ENCODE measurements around the gene AHDC1. TPM values are rescaled to one million over a fixed set of nuclear protein-coding genes. Genes with fewer than 3 reads are reported as not detected.

AHDC1 gene
- total RNA-seq, 1 donor from 2014 or later = 6.7 TPM

DNA sequence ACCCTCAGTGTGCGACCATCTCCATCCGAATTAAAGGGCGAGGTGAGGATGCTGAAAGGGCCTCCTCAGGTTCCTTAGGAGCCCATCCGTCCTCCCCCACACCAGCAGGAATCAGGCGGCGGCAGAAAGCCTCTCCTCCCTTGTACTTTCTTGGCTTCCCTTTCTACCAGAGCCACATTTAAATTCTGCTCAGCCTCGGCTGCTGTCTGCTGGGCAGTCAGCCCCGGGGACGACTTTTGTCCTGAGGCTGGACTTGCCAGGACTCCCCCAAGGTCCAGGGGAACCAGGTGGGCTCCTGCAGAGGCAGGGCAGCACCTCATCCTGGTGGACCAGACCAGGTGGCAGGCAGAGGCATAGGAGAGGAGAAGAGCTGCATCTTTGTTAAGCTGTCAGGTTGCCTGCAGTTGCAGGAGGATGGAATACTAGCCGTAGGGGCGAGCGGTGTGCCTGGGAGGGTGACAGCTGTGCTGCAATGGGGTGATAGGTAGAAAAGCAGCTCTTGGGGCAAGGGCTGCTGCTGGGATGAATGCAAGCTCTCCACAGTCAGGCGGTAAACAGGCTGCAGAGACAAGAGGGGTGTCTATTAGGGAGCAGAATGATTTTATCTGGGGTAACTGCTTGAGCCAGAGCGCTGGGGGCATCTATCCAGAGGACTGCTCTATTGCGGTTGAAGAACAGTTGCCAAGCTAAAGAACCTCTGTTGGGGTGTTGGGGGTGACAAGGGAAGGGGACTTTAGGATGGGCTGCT is 67.8 kb downstream of the AHDC1 start:
- DNase-seq (ENCODE audit: low read depth in 2 of 2) = no peak

DNA sequence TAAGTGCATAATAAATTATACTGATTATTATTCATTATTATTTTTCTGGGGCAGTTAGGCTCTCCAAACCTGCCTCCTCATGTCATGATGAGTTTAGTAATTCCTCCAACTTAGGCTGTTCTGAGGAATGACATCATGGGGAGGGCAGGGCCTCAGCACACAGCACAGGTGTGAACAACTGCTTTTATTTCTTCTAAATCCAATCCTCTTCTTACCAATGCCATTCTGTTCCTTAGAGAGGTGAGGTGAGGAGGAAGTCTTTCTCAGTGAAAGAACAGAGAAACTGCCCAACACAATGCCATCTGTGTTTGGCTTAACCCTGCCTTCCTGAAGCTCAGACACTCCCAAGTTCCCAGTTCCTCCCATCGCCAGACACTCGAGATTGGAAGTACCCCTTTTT is 68.6 kb downstream of the AHDC1 start:
- no peak for DNase-seq (ENCODE audit: low read depth in 2 of 2)

DNA sequence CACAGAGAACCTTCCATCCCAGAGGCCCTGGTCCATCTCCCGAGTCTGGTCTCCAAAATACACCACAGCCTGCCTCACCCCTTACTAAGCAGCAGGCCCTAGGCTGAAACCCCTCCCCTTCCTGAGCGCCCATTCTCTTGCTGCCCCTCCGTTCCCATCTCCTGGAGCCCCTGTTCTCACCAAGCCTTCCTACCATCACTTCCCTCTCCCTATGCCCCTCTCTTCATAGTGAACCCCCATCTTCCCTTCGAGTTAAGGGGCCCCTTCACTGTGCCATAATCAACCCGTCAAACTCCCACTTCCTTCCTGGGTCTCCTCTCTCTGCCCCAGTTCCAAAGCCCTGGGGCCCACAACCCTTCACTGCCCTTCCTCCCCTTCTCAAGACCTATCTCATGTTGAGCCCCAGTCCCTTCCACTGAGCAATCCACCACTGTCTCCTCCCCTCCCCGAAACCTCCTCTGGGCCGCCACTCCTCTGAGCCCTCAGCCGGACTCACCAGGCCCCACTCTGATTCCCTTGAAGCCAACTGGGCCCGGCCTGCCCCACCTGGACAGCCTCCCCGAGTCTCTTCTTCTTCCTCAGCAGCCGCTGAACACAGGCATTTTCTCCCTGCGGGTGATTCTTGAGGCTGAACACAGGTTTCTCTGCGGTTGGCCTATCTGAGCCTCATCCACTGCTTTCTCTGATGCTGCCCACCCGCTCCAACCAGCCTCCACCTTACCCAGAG is 71.8 kb downstream of the AHDC1 start:
- no peak for DNase-seq (ENCODE audit: low read depth in 2 of 2)

DNA sequence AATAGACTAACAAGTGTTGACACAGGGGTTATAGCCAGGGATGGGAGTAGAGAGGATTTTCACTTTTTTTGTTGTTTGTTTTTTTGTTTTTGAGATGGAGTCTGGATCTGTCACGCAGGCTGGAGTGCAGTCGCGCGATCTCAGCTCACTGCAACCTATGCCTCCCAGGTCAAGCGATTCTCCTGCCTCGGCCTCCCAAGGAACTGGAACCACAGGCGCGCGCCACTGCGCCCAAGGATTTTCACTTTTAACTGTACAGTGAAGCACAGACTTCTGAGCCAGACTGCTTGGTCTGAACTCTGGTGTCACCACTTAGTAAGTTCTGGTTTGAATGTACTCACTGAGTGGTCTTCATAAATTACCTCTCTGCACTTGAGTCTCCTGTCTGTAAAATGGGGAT is 73.8 kb downstream of the AHDC1 start:
- DNase-seq (ENCODE audit: low read depth in 2 of 2) = no peak

DNA sequence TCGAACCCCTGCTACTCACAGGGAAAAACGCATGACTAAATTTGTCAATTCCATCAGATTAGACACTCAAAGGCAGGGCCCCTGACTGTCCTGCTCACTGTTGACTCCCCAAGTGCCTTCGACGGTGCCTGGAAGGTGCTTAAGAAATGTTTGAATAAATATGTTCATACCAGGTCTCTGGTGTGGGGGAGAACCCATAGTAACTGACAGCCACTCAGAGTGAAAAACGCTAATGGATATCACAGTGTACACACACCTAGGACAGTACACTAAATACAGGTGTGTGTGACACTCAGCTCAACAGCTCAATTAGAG is 74.3 kb downstream of the AHDC1 start:
- no peak for DNase-seq (ENCODE audit: low read depth in 2 of 2)

DNA sequence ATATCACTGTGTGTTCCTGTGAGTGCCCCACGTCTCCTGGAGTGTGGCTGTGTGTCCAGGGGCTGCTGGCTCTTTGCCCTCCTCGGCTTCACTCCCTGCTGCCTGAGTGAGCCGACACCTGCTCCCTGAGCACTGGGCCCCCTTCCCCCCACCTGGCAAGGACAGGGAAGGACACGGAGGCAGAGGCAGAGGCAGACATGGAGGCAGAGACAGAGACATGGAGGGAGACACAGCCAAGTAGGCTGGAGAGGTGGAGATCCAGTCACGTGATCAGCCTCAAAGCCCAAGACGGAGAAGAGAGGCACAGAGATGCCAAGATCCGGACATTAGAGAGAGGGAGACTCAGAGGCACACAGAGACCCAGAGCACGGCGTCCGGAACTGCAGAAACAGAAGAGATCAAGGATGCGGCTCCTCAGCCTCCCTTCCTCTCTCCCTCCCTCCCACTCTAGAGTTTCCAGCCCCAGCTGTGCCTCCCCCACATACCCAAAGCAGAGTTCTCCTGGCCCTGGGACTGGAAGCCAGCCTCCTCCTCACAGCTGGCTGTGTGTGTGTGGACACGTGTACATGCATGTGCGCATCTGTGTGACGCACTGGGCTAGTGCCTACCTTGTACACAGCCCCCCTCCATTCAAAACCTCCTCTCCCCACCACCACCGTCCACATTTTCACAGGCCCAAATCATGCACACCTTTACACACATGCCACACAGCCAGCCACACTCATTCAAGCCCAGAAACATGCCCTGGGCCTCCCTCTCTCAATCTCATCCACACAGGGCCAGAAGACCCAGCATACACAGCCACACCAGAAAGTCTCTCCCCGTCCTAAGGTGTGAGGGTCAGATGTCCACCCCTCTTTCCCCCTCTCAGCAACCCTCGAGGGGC is 74.9 kb downstream of the AHDC1 start:
- peak in 1 of 2 donors; percentile 27 for DNase-seq (ENCODE audit: low read depth in 2 of 2)

DNA sequence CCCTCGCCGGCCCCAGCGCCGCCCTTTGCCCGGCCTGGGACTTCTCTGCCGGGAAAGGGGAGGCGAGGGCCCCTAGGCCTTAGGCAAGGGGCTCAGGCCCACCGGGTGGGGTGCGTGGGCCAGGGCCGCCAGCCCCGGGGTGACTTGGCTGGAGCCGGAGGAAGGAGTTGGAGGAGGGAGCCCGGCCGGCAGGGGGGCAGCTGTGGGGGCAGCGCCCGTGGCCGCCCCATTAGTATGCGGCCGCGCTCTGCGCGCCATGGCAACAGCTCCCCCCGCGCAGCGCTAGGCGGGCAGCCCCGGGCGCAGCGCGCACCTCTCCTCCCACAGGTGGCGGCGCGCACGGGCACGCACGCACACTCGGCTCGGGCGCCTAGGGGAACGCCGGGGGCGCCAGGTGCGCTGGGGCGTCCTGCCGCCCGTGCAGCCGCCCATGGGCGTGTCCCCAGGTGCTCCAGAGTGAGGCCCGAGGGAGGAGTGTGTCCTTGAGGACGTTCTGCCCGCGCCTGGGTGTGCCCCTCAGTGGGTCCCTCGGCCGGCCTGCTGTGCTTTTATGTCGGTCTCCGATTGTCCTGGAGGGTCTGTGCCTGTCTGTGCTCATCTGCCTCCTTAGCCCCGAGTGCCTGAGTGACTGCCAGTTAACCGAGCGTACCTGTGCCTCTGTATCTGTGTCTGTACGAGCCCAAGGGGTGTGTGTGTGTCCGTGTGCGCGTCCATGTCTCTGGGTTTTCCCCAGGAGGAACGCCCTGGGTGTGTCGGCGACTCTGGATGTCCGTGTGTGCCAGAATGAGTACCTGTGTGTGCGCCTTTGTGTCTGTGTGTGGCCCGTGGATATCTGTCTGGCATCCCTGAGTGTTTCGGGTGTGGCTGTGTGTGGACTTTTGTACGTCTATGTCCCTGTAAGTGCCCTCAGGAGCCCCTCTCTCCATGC is 75.8 kb downstream of the AHDC1 start:
- peak in 1 of 2 donors; percentile 44 for DNase-seq (ENCODE audit: low read depth in 2 of 2)

DNA sequence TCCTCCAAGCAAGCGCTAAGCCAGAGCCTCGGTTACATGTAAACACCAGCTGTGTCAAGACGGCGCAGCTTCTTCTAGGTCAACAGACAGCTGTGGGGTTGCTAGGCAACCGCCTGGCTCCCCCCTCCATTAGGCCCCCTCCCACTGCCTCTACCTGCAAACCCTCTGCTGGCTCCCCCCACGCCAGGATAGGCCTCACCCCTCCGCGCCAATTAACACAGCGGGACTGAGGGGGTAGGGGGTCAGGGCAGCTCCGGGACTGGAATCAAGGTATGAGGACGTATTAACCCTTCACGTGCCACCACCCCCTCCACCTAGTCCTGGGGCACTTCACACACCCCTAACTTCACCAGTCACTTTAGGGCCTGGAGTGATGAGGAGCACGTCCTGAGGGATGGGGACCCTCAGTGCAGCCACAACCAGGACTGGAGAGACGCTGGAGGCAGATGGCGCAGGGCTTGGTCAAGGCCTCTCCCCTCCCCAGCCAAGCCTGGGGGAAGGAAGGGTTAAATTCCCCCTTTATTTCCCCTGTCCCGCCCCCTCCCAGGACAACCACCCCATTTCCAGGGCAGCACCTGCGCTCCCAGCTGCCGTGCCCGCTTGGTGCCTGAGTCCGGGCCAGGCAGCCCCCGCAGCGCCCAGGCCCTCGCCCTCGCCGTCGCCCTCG is 76.6 kb downstream of the AHDC1 start:
- peak in 1 of 2 donors; percentile 49 for DNase-seq (ENCODE audit: low read depth in 2 of 2)

DNA sequence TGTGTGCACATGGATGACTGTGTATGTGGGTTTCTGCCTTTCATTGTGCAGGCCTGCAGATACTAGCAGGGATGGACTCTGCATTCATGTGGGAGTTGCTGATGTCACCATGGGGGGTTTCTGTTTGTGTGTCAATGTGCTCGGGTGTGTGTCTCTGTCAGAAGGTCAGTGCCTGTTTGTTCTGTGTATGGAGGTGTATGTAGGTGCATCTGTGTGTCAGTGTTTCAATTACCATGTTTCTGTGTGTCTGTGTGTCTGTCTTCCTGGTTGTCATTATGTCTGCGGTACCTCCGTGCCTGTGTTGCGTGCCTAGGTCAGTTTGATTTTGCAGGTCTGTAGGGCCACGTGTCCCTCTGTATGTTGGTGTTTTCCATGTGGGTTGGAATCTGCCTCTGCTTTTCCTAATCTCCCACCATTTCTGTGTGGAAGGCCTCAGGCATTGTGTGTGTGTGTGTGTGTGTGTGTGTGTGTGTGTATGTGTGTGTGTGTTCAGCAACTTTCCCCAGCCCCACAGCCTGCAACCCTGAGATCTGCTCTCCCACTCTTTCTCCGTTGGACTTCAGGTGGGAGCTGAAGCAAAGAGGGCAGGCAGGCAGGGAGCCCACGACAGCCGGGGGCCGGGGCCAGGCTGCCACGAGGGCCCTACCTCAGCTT is 77.2 kb downstream of the AHDC1 start:
- DNase-seq (ENCODE audit: low read depth in 2 of 2) = no peak

DNA sequence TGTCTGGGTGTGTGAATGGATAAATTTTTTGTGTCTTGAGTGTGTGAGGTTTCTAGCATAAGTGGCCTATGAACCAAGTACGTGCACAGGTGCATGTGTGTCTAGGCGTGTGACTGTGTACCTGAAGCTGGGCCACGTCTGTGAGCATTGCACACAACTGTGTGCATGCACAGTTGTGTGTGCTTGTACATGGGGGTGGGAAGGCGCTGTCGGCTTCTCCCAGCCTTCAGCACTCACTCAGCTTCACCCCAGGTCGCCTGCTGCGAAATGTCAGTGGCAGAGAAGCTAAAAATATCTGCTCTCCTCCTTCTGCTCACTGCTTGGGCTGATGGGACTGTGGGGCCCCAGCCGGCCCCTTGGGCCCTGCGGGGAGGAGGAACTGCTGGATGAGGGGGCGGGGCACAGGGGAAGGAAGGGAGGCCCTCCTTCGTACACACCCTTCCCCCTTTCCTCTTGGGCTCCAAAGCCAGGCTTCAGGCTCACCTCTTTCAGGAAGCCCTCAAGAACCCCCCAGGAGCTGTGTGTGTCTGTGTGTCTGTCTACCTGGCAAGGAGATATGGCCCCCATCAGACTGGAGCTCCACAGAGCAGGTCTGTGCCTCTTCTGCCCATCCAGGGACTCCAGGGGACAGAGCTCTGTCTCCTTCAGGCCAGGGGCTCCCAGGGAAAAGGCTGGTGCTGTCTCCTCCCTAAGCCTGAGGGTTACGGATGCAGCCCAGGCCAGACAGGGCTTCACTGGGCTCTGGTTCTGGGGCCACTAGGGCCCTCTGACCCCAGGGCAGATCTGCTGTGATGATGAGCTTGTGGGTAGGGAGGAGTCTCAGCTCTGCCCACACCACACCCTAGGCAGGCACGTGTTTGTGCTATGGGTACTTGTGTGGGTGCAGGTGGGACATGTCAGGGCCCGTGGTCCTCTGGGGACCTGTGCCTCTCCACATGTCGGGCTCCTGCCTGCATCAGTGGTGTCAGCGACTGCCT is 78.4 kb downstream of the AHDC1 start:
- DNase-seq (ENCODE audit: low read depth in 2 of 2) = no peak

DNA sequence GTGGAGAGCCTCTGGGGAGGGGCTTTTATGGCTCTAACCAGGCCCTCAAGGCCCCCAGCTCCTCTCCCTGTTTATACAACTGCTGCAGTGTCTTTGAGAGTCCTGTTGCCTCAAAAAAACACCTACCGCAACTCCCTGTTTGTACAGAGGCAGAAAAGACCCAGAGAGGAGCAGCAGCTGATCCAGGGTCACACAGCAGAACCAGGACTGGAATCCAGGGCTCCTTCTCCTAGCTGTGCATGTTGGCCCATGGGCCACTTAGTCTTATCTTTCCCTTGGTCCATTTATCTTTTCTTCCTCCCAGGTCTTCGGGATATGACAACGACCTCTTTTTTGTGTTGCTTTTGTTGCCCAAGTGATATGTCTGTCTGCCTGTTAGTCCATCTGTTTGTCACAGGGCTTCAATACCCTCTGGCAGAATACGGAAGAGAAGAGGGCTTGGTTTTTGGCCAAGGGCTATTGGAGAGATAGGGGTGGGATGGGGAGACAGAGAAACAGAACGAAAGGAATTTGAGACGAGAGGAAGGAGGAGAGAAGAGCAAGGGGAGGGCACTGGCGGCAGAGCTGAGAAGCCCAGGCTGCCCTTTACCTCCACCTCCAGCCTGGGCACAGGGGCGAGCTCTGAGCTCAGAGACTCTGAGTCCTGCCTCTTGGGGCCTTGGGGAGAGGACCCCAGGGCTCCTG is 80.5 kb downstream of the AHDC1 start:
- no peak for DNase-seq (ENCODE audit: low read depth in 2 of 2)

DNA sequence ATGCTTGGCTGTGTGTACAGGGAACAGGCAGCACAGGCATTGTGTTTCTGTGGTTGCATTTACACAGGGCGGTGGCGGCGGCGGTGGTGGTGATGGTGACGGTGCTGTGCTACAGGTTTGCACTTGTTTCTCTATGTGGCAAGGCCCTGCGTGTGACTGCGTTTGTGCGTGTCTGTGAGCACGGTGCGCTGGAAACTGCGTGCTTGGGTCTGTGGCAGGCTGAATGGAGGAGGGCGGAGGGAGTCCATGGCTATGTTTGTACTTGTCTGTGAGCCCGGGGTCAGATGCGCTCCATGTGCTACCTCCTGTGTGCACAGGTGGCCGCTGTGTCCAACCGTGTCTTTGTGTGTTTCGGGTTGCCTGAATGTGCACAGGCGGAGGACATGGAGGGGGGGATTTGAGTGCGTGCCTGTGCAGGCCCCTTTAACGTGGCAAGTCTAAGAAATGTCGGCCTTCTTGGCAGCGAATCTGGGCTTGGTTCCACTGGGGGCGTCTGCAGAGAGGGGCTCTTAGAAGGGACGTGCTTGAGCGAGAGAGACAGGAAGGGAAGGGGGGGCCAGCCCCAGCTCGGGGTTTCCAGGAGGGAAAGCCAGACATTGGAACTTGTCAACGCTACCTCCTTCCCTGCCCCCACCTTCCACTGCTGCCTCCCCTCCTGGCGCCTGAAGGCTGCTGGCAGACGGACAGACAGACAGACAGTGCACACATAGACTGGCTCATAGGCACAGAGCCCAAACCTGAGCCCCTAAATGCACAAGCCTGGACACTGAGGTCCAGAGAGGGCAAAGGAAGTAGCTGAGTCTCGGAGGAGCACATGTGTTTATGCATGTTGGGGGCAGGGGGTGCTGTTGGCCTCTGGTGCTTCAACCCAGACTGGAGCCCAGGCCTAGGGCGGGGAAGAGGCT is 81.3 kb downstream of the AHDC1 start:
- peak; percentile 30 to 38 for DNase-seq (ENCODE audit: low read depth in 2 of 2)

DNA sequence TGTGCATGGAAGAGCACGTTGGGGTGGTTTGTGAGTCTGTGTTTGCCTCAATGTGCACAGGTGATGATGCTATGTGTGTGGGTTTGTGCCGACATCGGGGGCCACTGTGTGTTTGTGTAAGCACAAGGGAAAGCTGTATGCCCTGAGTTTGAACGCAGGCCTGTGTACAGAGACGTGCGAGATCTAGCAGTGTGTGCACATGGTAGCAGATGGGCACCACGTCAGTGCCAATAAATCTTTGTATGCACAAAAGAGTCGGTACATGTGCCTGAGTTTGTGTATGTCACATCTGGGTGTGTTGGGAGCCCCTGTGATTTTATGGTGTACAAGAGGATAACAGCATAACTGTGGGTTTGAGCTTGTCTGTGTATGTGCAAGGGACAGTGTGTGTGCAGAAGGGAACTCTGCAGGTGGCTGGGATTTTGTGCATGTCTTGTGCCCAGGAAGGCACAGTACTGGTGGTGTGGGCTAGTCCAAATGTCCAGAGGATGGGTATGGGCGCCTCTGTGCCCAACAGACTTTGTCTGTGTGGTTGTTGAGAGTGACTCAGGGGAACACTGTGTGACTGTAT is 82.0 kb downstream of the AHDC1 start:
- no peak for DNase-seq (ENCODE audit: low read depth in 2 of 2)

DNA sequence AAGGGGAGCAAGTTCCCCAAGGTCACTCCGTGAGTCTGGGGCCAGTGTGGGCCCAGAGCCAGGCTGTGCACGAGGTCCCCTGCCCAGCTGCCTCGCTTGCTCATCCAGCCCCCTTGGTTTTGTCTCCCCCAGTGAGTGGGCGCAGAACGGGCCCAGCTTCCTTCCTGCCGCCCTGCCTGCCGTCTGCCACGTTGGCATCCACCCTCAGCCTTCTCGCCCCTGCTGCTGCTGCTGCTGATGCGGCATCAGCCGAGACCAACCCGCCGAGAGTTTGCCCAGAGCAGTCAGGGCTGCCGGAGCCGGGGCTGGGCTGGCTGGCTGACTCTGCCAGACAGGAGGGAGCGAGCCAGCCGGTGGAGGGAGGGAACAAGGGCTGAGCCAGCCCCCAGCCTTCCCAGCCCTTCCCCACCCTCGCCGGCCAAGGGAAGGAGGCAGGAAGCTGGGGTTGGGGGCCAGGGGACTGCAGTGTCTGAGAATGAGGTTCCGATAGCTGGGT is 82.6 kb downstream of the AHDC1 start:
- DNase-seq (ENCODE audit: low read depth in 2 of 2) = no peak

DNA sequence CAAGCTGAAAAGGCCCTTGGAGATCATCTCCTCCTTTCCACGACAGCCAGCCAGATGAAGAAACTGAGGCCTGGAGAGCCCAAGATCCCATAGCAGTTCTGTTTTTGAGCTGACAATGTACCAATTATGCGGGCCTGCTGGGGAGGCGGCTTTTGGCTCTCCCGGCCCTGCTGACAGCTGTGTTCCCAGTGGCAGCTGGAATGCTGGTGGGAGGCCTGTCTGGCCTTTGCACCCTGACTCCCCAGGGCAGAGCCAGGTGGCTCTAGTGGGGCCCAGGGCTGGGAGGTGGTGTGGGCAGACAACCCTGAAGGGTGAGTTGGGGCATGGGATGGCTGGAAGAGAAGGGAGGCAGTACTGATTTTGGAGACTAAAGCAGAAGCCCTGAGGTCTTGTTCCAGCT is 83.3 kb downstream of the AHDC1 start:
- DNase-seq (ENCODE audit: low read depth in 2 of 2) = no peak

DNA sequence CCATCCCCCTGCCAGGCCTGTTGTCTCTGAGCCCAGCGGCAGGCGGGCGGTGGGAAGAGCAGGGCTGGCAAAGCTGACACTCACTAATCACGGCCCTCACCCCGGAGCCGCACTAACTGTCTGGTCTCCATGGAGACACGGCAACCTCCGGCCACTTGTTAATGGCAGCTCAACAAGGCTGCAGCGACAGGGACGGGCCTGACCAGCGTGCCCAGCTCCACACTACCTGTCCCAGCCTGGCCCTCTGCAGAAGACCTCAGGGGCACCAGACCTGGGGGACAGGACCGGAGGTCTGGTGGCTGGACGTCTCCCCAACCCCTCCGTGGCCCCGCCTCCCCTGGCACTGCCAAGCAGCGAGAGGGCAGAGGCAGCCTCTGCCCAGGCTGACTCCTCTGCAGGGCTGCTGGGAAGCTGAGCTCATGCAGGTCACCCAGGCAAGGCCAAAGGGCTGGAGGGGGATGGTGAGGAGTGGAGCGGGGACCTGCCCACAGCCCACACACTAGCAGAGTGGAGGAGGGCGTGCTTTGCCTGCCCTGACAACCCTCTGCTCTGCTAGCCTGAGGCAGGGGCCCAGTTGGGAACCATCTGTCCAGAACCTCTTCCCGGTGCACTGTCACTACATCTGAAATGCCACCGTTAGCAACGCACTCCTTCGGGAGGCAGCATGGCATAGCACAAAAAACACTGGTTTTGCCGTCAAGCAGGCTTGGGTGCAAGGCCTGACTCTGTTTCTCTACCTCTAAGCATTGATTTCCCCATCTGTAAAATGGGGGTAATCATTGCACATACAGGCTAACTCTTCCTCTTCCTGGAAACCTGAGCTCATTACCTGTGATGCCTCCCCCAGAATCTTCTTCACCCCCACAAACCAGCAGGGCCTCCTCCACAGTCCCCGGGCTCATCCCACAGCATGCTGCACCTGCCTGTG is 84.3 kb downstream of the AHDC1 start:
- no peak for DNase-seq (ENCODE audit: low read depth in 2 of 2)
